KOPT-K1 (cell line): ENCODE data around the gene C19orf53.
"Not testable (repeated sequence)": the region's sequence is repeated elsewhere in the genome, so short reads cannot be mapped to it uniquely, and the experiment has no call there.

Source experiments
- H3K27ac ChIP-seq: fragments of 200-600 bp; sonication (generic); 2 replicates; pipeline ENCODE4 v1.5.1; 2016; ENCODE audit warnings: antibody characterized with exemption, mild to moderate bottlenecking, low read depth, low read length; ENCODE audit not compliant: poor library complexity, severe bottlenecking
- H3K36me3 ChIP-seq: fragments of 200-600 bp; sonication (generic); 2 replicates; pipeline ENCODE4 v1.5.1; 2017; ENCODE audit warnings: antibody characterized with exemption, mild to moderate bottlenecking, low read length, moderate library complexity; ENCODE audit not compliant: insufficient read depth
- H3K9me3 ChIP-seq: fragments of 200-600 bp; sonication (generic); 2 replicates; pipeline ENCODE4 v1.5.1; 2017; ENCODE audit warnings: antibody characterized with exemption, low read length, mild to moderate bottlenecking; ENCODE audit not compliant: insufficient read depth, poor library complexity, severe bottlenecking

The C19orf53 gene

DNA sequence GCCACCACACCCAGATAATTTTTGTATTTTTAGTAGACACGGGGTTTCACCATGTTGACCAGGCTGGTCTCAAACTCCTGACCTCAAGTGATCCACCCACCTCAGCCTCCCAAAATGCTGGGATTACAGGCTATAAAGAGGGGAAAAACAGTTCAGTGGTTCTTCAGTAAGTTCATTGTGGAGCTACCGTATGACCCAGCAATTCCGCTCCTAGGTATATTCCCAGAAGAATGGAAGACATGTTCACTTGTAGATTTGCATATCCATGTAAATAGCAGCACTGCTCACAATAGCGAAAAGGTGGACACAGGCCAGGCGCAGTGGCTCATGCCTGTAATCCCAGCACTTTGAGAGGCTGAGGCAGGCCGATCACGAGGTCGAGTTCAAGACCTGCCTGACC lies 5.5 kb downstream of the C19orf53 start:
- H3K36me3 ChIP-seq = peaks cover 39% of the 10 kb centered on the region
- not testable (repeated sequence) for H3K9me3 ChIP-seq, H3K27ac ChIP-seq

DNA sequence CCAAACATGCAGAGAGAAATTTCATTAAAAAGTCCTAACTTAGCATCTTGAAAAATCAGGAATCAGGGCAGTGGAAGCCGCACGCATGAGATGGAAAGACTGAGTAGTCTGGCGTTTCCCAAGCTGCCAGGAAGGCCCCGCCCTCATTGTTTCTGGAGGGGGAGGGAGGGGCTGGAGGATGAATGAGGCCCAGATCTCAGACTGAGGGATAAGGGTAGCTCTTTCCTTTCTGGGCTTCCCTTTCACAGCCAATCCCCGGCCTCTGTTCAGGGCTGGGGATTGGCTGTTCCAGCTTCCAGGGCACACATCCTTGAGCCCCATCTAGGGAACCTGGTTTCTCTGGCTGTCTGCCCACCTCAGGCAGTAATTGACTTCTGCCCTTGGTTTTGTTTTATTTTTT lies 7.3 kb downstream of the C19orf53 start:
- Histone ChIP-seq H3K9me3 (no peaks in the 10 kb centered on the region), H3K27ac (no peak overlapping the region), H3K36me3 (peaks cover 35% of the 10 kb centered on the region)

DNA sequence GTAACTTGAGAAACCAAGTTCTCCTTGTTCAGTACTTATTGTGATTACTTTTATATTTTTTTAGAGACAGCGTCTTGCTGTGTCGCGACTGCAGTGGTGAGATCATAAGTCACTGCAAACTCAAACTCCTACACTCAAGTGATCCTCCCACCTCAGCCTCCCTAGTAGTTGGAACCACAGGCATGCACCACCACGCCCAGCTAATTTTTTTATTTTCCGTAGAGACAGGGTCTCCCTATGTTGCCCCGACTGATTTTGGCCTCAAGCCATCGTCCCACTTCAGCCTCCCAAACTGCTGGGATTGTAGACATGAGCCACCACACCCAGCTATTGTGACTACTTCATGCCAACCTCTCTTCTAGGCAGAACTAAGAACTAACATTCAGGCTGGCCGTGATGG lies 8.3 kb downstream of the C19orf53 start:
- H3K27ac ChIP-seq = no peak overlapping the region
- H3K9me3 ChIP-seq = no peaks in the 10 kb centered on the region
- H3K36me3 ChIP-seq = peaks cover 25% of the 10 kb centered on the region

DNA sequence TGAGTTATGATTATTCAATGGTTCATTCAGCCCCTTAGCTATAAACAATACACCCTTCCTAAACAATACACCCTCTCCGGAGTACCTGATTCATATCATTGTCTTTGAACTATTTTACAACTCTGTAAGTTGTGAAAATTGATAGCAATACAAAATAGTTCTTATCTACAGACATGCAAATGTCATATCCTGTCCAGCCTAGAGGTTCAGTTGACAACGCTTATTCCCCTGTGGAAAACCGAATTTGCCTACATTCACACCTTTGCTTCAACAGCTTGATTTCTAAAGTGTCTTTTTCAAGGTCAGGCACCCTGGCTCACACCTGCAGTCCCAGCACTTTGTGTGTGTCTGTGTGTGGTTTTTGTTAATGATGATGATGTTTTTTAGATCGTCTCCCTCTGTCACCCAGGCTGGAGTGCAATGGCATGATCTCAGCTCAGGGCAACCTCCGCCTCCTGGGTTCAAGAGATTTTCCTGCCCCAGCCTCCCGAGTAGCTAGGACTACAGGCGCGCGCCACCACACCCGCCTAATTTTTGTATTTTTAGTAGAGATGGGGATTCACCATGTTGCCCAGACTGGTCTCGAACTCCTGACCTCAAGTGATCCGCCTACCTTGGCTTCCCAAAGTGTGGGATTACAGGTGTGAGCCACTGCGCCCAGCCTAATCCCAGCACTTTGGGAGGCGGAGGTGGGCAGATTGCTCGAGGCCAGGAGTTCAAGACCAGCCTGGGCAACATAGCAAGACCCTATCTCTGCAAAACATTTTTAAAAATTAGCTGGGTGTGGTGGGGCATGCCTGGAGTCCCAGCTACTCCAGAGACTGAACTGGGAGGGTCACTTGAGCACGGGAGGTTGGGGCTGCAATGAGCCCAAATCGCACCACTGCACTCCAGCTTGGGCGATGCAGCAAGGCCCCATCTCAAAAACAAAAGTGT lies 9.6 kb downstream of the C19orf53 start:
- peaks cover 12% of the 10 kb centered on the region for H3K36me3 ChIP-seq
- H3K27ac ChIP-seq = no peak overlapping the region
- H3K9me3 ChIP-seq = no peaks in the 10 kb centered on the region

DNA sequence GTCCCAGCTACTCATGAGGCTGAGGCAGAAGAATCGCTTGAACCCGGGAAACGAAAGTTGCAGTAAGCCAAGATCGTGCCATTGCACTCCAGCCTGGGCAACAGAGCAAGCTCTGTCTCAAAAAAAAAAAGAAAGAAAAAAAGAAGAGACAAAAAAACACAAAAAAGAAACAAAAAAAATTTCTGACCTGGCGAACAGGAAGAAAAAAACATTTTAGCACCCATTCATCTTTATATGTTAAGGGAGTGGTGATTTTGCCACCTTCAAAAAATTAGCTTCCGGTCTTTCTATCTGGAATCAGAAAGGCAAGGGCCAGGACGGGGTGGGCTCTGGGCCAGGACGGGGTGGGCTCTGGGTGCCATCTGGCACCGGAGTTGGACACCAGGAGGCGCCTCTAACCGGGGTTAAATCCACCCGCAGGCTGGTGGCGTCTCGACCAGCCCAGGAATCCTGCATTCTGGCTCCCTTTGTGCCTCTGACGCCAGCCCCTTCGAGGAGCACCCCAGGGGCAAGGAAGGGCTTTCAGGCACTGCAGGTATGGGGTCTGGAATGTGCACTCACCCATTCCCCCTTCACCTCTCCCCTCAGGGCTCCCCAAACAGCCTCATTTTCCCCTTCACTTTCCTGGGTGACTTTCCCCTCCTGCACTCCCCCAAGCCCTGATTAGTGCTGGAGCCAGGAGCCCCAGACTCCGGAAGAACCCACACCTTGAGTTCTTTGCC lies 10.6 kb downstream of the C19orf53 start:
- Histone ChIP-seq H3K27ac (no peak overlapping the region), H3K36me3 (peaks cover 1% of the 10 kb centered on the region; the same call in 1 of the 2 replicates), H3K9me3 (no peaks in the 10 kb centered on the region)

DNA sequence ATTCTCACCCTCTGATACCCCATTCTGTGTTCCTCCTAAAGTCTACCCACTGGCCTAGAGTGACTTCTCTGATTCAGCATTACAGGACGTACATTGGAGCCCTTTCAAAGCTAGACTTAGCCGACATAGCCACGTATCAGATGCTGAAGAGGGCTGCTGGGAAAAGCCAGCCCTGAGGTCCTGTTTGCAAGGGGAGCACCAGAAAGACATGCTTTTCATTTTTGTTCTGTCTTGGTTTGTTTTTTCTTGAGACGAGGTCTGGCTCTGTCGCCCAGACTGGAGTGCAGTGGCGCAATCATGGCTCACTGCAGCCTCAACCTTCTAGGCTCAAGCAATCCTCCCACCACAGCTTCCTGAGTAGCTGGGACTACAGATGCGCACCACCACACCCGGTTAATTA lies 14.7 kb downstream of the C19orf53 start:
- Histone ChIP-seq H3K36me3 (no peaks in the 10 kb centered on the region), H3K27ac (peak overlapping the region; percentile 80), H3K9me3 (no peaks in the 10 kb centered on the region)

DNA sequence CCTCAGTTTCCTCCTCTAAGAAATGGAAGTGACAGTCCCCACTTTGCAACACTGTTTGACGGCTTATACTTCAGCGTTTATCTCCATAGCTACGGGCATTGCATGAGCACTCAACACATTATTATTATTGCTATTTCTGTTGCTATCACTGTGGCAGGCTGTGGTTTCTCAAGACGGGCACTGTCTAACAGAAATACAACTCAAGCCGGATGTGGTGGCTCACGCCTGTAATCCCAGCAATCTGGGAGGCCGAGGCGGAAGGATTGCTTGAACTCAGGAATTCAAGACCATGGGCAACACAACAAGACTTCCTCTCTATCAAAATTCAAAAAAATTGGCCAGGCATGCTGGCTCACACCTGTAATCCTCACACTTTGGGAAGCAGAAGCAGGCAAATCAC lies 16.1 kb downstream of the C19orf53 start:
- H3K36me3 ChIP-seq = no peaks in the 10 kb centered on the region
- no peak overlapping the region for H3K27ac ChIP-seq
- H3K9me3 ChIP-seq = no peaks in the 10 kb centered on the region

DNA sequence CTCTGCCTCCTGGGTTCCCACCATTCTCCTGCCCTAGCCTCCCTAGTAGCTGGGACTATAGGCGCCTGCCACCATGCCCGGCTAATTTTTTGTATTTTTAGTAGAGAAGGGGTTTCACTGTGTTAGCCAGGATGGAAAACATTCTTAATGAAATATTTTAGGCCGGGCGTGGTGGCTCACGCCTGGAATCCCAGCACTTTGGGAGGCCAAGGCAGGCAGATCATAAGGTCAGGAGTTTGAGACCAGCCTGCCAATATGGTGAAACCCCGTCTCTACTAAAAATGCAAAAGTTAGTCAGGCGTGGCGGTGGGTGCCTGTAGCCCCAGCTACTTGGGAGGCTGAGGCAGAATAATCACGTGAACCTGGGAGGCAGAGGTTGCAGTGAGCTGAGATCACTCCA lies 19.1 kb downstream of the C19orf53 start:
- H3K36me3 ChIP-seq, H3K27ac ChIP-seq, H3K9me3 ChIP-seq: not testable (repeated sequence)

DNA sequence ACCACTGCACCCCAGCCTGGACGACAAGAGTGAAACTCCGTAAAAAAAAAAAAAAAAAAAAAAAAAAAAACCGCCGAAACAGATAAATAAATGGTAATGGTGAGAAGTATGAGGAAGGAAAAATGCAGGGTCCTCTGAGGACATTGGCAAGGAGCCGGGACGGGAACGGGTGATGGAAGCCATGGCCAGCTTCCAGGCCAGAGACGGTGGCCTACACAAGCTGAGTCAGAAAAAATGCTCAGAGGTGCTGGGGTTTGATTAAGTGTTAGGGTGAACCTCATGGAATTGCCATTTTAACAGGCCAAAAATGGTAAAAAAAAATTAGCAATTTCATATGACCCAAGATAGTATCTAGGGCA lies 20.1 kb downstream of the C19orf53 start:
- Histone ChIP-seq H3K36me3 (no peaks in the 10 kb centered on the region), H3K27ac (peak overlapping the region; percentile 56), H3K9me3 (no peaks in the 10 kb centered on the region)

DNA sequence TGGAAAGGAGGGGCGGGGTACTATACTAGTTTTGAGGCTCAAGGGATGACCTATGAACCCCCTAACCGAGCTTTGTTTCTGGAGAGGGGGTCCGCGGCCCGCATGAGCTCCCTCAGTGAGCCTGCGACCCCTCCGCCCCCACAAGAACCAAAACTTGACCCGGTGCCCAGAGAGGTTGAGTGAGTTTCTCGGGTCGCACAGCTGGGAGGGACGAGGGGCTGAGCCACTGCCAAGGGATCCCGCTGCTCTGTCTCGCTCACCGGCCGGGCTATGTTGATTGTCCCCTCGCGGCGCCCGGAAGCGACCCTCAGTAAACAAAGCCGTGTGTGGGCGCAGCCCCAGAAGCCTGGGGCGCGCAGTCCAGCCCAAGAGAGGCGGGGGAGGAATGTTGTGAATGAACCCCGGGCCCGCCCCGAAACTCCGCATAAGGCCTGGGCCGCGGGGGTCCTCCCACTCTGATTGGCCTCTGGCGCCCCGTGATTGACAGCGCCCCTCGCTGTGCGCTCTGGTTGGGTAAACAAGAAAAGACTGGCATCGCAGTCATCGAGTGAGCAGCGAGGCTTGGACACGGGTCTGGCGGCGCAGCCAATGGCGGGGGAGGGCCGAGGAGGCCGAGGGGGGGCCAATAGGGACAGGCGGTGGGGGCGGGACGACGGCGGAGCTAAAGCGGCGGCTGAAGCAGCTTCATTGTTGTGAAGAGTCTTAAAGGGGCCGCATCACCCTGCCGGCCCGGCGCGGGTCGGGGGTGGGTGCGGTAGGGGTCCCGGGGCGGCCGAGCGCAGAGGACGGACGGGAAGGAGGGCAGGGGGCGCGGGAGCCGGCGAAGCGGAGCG lies 20.7 kb downstream of the C19orf53 start, which contains the start of gene ZSWIM4:
TSS of gene ZSWIM4 (plus strand) at position 687 of the 833 bp plus-strand sequence. CDS start 206 bp downstream, outside the sequence.
- H3K9me3 ChIP-seq = no peaks in the 10 kb centered on the region
- H3K27ac ChIP-seq = peak within 1 kb of the TSS; percentile 56
- H3K36me3 ChIP-seq = no peaks in the 10 kb centered on the region

DNA sequence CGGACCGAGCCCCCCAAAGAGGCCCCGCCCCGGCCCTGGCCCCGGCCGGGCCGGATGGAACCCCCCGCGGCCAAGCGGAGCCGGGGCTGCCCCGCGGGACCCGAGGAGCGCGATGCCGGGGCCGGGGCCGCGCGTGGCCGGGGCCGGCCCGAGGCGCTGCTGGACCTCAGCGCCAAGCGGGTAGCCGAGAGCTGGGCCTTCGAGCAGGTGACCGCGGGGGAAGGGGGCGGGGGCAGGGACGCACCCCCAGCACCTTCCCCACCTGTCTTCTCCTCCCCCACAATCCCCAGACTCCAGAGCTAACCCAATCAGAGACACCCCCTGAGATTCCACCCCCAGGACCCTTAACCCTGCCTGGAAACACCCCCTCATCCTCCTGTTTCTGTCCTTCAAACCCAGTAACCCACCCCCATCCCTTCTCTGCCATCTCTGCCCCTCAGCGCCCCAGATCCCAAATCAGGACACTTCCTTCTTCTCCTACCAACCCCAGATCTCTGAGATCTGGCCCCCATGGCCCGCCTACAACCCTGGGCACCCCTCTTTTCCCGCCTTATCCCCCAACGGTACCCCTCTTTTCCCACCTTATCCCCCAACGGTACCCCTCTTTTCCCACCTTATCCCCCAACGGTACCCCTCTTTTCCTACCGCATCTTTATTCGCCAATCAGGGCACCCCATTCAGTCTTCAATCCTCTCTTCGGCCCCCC lies 21.5 kb downstream of the C19orf53 start:
- H3K9me3 ChIP-seq = no peaks in the 10 kb centered on the region
- no peaks in the 10 kb centered on the region for H3K36me3 ChIP-seq
- peak overlapping the region; percentile 56 for H3K27ac ChIP-seq

DNA sequence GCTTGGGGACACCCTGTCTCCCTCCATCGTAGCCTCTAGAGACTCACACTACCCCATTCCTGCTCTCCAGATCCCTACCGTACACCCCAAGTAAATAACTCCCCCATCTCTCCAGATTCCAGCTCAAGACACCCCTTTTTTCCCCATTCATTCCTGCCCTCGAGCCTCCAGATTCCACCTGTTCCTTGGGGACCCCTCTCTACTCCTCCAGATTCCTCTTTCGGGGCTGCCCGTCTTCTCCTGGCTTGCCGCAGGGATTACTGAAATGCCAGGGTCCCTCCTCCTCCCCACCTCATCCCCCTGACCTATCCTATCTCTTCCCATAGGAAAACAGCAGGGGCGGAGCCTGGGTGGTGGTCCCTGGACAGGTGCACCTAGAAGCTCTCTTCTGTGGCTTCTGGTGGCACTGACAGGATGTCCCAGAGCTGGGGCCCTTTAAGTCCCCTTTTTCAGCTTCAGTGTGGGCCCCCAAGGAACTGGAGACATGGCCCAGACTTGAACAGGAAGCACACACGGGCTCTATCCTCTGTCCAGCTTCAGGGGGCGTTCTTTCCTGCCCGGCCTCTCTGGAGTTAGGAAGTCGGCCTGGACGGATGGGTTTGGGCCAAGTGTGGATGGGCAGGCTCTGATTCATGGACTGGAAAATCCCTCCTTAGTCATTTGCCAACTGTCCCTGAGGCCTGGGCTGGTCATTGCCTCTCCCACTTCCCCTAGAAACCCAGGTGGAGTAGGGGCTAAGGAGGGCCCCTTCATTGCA lies 22.2 kb downstream of the C19orf53 start:
- H3K27ac ChIP-seq = peak overlapping the region; percentile 56

DNA sequence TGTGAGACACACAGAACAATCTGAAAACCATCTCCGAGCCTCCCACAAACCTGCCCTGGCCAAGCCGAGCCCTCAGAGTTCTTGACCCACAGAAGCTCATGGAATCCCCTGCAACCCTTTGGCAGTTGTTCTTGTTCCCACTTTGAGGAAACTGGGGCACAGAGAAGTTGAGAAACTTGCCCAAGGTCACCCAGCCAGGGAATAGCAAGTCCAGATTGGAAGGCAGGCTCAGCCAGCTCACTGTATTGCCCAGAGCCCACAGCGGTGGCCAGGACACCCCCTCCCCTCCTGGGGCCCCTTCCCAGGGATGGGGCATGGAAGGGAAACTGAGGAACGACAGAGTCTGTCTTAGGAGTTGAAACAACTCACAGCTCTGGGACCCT lies 22.8 kb downstream of the C19orf53 start:
- Histone ChIP-seq H3K36me3 (no peaks in the 10 kb centered on the region), H3K27ac (peak overlapping the region; percentile 56), H3K9me3 (no peaks in the 10 kb centered on the region)

More for the DNA sequence above, 22.2 kb downstream of the C19orf53 start:
- no peaks in the 10 kb centered on the region for H3K9me3 ChIP-seq
- H3K36me3 ChIP-seq = no peaks in the 10 kb centered on the region

DNA sequence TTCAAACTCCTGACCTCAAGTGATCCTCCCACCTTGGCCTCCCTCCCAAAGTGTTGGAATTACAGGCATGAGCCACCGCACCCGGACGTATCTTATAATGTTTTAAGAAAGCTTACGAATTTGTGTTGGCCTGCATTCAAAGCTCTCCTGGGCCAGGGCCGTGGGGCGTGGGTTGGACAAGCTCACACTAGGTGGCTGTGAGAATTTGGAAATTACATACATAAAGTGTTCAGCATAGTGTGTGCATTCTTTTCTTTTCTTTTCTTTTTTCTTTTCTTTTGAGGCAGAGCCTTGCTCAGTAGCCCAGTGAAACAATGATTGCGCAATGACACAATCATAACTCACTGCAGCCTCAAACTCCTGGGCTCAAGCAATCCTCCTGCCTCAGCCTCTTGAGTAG lies 23.6 kb downstream of the C19orf53 start:
- no peak overlapping the region for H3K27ac ChIP-seq
- no peaks in the 10 kb centered on the region for H3K36me3 ChIP-seq
- no peaks in the 10 kb centered on the region for H3K9me3 ChIP-seq
